Thyroid gland (tissue), 4 donors: ENCODE data around the gene PRDM11. TPM values are rescaled to one million over a fixed set of nuclear protein-coding genes. Genes with fewer than 3 reads are reported as not detected.

Source experiments
- DNase-seq, 2 donors: peaks; one replicate each; pipeline ENCODE4 v3.0.0-alpha.2; 2019
- H3K27ac ChIP-seq, 3 donors: fragments of 200-600 bp; sonication (generic); 1 replicate in 2 of 3; 2 replicates in 1 of 3; pipeline ENCODE4 v1.5.1; 2016 to 2019; ENCODE audit warnings: mild to moderate bottlenecking in 1 of 3, moderate library complexity in 1 of 3
- H3K27me3 ChIP-seq: fragments of 200-600 bp; sonication (generic); one replicate; pipeline ENCODE4 v1.5.1; 2019
- H3K36me3 ChIP-seq, 2 donors: fragments of 200-600 bp; sonication (generic); one replicate each; pipeline ENCODE4 v1.5.1; 2016 to 2019
- H3K4me1 ChIP-seq, 2 donors: fragments of 200-600 bp; sonication (generic); one replicate each; pipeline ENCODE4 v1.5.1; 2017 to 2019
- H3K4me3 ChIP-seq, 3 donors: fragments of 200-600 bp; sonication (generic); replicated peaks in 1 of 3; 1 replicate in 2 of 3; 2 replicates in 1 of 3; pipeline ENCODE4 v1.5.1; 2016; ENCODE audit warnings: mild to moderate bottlenecking in 1 of 3
- H3K9me3 ChIP-seq: fragments of 200-600 bp; sonication (generic); one replicate; pipeline ENCODE4 v1.5.1; 2017
- CTCF ChIP-seq, 6 experiments: fragments of 200-600 bp in 3 of 6; fragments of 450-650 bp in 3 of 6; sonication (generic) in 3 of 6; IDR thresholded peaks; one replicate each; pipeline ENCODE4 v1.5.1; 2016 to 2019; ENCODE audit warnings: antibody characterized with exemption in 6 of 6, mild to moderate bottlenecking in 2 of 6, inconsistent platforms in 1 of 6, moderate library complexity in 1 of 6
- POLR2A ChIP-seq, 2 donors: fragments of 450-650 bp; IDR thresholded peaks; one replicate each; pipeline ENCODE4 v1.6.1; 2017; ENCODE audit warnings: antibody characterized with exemption in 2 of 2, mild to moderate bottlenecking in 2 of 2, moderate library complexity in 1 of 2
- WGBS, 2 donors: methylation state at CpG; one replicate each; pipeline ENCODE4 v1.1.5; 2017; 5-methylcytosine and 5-hydroxymethylcytosine counted together
- intact Hi-C: fragments of 100-400 bp; cut with DNase I; formaldehyde crosslinking; loops from one replicate; pipeline ENCODE4 v1.15.1; 2023
- total RNA-seq, 4 donors: library from RNA; depleted of rRNA; stranded (reverse); fragments of >200 nt; gene quantifications; one replicate each; pipeline ENCODE4 v1.2.3, GENCODE V29; 2016

The PRDM11 gene
- total RNA-seq, 4 donors from 2014 or later: 8.6 to 53.3 (median 31.0) TPM

DNA sequence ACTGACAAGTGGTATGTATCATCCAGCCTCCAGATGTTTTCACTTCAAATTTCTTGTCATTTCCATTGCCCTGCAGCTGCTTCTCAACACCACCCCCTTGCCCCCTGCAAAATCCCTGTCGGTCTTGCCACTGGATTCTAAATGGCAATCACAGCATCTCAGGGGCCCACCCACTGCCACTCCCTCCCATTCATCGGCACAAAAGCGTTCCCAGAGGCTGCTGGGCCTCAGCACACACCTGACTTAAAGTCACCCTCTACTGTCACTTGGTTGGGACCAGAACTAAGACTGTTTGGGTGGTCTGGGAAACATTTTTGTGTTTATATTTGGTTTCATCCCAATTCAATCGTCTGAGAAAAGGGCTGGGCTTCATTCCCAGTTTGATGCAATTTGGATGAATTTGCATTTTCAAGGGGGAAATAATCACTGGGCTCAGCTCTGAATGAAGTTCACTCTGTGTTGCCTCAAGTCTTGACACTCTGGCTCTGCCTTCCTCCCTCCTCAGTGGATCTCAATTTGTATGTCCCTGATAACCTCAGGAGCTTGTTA, 112.6 kb downstream of the PRDM11 start:
- 36 to 43% methylated on average over 4 of the region's 4 CpGs for WGBS, 2 donors
- intact Hi-C loops: no loop called here
- Histone ChIP-seq H3K27me3 (no peaks in the 10 kb centered on the region), H3K27ac (no peak overlapping the region), H3K4me3 (no peak overlapping the region), H3K36me3 (no peaks in the 10 kb centered on the region), H3K9me3 (no peaks in the 10 kb centered on the region), H3K4me1 (no peaks in the 10 kb centered on the region)
- no peak for TF ChIP-seq CTCF (IDR thresholded peaks at IDR 0.05)
- TF ChIP-seq POLR2A (IDR thresholded peaks at IDR 0.05): no peak
- no peak for DNase-seq

- Histone ChIP-seq H3K36me3 (no peaks in the 10 kb centered on the region), H3K27ac (no peak overlapping the region), H3K9me3 (no peaks in the 10 kb centered on the region), H3K4me1 (no peaks in the 10 kb centered on the region), H3K27me3 (no peaks in the 10 kb centered on the region), H3K4me3 (no peak overlapping the region)
- no peak for TF ChIP-seq CTCF (IDR thresholded peaks at IDR 0.05)
- TF ChIP-seq POLR2A (IDR thresholded peaks at IDR 0.05): no peak
- intact Hi-C loops: no loop called here
- 88 to 92% methylated on average over 3 of the region's 3 CpGs for WGBS, 2 donors
- DNase-seq: peak in 1 of 2 donors; percentile 46
Measured at GRCh38 chr11:45259592-45259991, 113.2 kb downstream of the PRDM11 start.

GRCh38 chr11:45260071-45260470, 113.6 kb downstream of the PRDM11 start:
- TF ChIP-seq CTCF (IDR thresholded peaks at IDR 0.05) (no peak), POLR2A (IDR thresholded peaks at IDR 0.05) (no peak)
- Histone ChIP-seq H3K4me1 (no peaks in the 10 kb centered on the region), H3K27me3 (no peaks in the 10 kb centered on the region)

GRCh38 chr11:45262900-45263299, 116.5 kb downstream of the PRDM11 start:
- Histone ChIP-seq H3K4me1 (no peaks in the 10 kb centered on the region), H3K27me3 (no peaks in the 10 kb centered on the region), H3K9me3 (no peaks in the 10 kb centered on the region), H3K36me3 (no peaks in the 10 kb centered on the region), H3K4me3 (no peak overlapping the region), H3K27ac (no peak overlapping the region)
- intact Hi-C loops: no loop called here
- TF ChIP-seq CTCF (IDR thresholded peaks at IDR 0.05) (no peak), POLR2A (IDR thresholded peaks at IDR 0.05) (no peak)
- WGBS, 2 donors: 72 to 88% methylated on average over 4 of the region's 4 CpGs
- no peak for DNase-seq

More at GRCh38 chr11:45260071-45260470, 113.6 kb downstream of the PRDM11 start:
- no peak for DNase-seq
- Histone ChIP-seq H3K27ac (no peak overlapping the region), H3K36me3 (no peaks in the 10 kb centered on the region), H3K4me3 (no peak overlapping the region), H3K9me3 (no peaks in the 10 kb centered on the region)
- intact Hi-C loops: no loop called here

- 94 to 95% methylated on average over 3 of the region's 3 CpGs for WGBS, 2 donors
- no peak for DNase-seq
- TF ChIP-seq CTCF (IDR thresholded peaks at IDR 0.05) (no peak), POLR2A (IDR thresholded peaks at IDR 0.05) (no peak)
- intact Hi-C loops: no loop called here
- H3K4me1 ChIP-seq: no peaks in the 10 kb centered on the region
- H3K36me3 ChIP-seq: no peaks in the 10 kb centered on the region
- H3K27ac ChIP-seq: no peak overlapping the region
- H3K4me3 ChIP-seq: no peak overlapping the region
- H3K27me3 ChIP-seq: no peaks in the 10 kb centered on the region
- H3K9me3 ChIP-seq: no peaks in the 10 kb centered on the region
Measured at GRCh38 chr11:45263773-45264172, 117.3 kb downstream of the PRDM11 start.
